ENCODE measurements around the gene CTU2.

GRCh38 chr16:88726981-88727380, 20.7 kb downstream of the CTU2 start:
- TF ChIP-seq, protein P1, sequence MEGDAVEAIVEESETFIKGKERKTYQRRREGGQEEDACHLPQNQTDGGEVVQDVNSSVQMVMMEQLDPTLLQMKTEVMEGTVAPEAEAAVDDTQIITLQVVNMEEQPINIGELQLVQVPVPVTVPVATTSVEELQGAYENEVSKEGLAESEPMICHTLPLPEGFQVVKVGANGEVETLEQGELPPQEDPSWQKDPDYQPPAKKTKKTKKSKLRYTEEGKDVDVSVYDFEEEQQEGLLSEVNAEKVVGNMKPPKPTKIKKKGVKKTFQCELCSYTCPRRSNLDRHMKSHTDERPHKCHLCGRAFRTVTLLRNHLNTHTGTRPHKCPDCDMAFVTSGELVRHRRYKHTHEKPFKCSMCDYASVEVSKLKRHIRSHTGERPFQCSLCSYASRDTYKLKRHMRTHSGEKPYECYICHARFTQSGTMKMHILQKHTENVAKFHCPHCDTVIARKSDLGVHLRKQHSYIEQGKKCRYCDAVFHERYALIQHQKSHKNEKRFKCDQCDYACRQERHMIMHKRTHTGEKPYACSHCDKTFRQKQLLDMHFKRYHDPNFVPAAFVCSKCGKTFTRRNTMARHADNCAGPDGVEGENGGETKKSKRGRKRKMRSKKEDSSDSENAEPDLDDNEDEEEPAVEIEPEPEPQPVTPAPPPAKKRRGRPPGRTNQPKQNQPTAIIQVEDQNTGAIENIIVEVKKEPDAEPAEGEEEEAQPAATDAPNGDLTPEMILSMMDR (IDR thresholded peaks at IDR 0.05) = peak in 1 of 6 experiments; percentile 31
- TF ChIP-seq POLR2A (IDR thresholded peaks at IDR 0.05) = no peak

Measured in thyroid gland (tissue), 4 donors.